Ascending aorta (tissue), 2 donors: Measurements from ENCODE around the gene TNRC6B. TPM values are rescaled to one million over a fixed set of nuclear protein-coding genes. Genes with fewer than 3 reads are reported as not detected.
"Not testable (repeated sequence)": the region's sequence is repeated elsewhere in the genome, so short reads cannot be mapped to it uniquely, and the experiment has no call there.

ENCODE experiments used
- DNase-seq, 2 donors: peaks; one replicate each; pipeline ENCODE4 v3.0.0-alpha.2; 2019; ENCODE audit warnings: low spot score in 2 of 2
- H3K27ac ChIP-seq, 2 donors: fragments of 200-600 bp; sonication (generic); one replicate each; pipeline ENCODE4 v1.5.1; 2016 to 2017; ENCODE audit warnings: mild to moderate bottlenecking in 1 of 2
- H3K27me3 ChIP-seq: fragments of 200-600 bp; sonication (generic); one replicate; pipeline ENCODE4 v1.5.1; 2017
- H3K36me3 ChIP-seq, 2 donors: fragments of 200-600 bp; sonication (generic); one replicate each; pipeline ENCODE4 v1.5.1; 2016
- H3K4me1 ChIP-seq, 2 donors: fragments of 200-600 bp; sonication (generic); one replicate each; pipeline ENCODE4 v1.5.1; 2016 to 2017; ENCODE audit warnings: mild to moderate bottlenecking in 1 of 2
- H3K4me3 ChIP-seq, 2 donors: fragments of 200-600 bp; sonication (generic); one replicate each; pipeline ENCODE4 v1.5.1; 2016 to 2017; ENCODE audit warnings: mild to moderate bottlenecking in 1 of 2
- H3K9me3 ChIP-seq, 2 donors: fragments of 200-600 bp; sonication (generic); one replicate each; pipeline ENCODE4 v1.5.1; 2016
- intact Hi-C: fragments of 100-400 bp; cut with DNase I; formaldehyde crosslinking; loops from one replicate; pipeline ENCODE4 v1.15.1; 2023
- total RNA-seq: library from RNA; depleted of rRNA; stranded (reverse); fragments of >200 nt; gene quantifications from one replicate; pipeline ENCODE4 v1.1.0, GENCODE V29; 2016
- TF ChIP-seq, protein P1 (sequence below), 3 experiments: fragments of 200-600 bp in 2 of 3; fragments of 450-650 bp in 1 of 3; sonication (generic) in 2 of 3; IDR thresholded peaks; one replicate each; pipeline ENCODE4 v1.5.1; 2016 to 2019; ENCODE audit warnings: antibody characterized with exemption in 3 of 3, mild to moderate bottlenecking in 1 of 3, moderate library complexity in 1 of 3

The TNRC6B gene
- total RNA-seq, 1 donor from 2014 or later = 22.4 TPM

GRCh38 chr22:40368836-40369235 is 191.1 kb downstream of the TNRC6B start:
- intact Hi-C loops = no loop called here
- H3K27me3 ChIP-seq = no peaks in the 10 kb centered on the region
- TF ChIP-seq, protein P1, sequence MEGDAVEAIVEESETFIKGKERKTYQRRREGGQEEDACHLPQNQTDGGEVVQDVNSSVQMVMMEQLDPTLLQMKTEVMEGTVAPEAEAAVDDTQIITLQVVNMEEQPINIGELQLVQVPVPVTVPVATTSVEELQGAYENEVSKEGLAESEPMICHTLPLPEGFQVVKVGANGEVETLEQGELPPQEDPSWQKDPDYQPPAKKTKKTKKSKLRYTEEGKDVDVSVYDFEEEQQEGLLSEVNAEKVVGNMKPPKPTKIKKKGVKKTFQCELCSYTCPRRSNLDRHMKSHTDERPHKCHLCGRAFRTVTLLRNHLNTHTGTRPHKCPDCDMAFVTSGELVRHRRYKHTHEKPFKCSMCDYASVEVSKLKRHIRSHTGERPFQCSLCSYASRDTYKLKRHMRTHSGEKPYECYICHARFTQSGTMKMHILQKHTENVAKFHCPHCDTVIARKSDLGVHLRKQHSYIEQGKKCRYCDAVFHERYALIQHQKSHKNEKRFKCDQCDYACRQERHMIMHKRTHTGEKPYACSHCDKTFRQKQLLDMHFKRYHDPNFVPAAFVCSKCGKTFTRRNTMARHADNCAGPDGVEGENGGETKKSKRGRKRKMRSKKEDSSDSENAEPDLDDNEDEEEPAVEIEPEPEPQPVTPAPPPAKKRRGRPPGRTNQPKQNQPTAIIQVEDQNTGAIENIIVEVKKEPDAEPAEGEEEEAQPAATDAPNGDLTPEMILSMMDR (IDR thresholded peaks at IDR 0.05) = no peak
- peaks cover 38 to 40% of the 10 kb centered on the region in 2 donors for H3K36me3 ChIP-seq
- H3K9me3 ChIP-seq = no peaks in the 10 kb centered on the region
- peaks cover 0 to 2% of the 10 kb centered on the region in 2 donors for H3K4me1 ChIP-seq
- H3K27ac ChIP-seq = no peak overlapping the region
- no peak for DNase-seq
- H3K4me3 ChIP-seq = no peak overlapping the region

GRCh38 chr22:40374567-40374966 is 196.8 kb downstream of the TNRC6B start:
- Histone ChIP-seq H3K4me1 (peaks cover 0 to 2% of the 10 kb centered on the region in 2 donors), H3K36me3 (no peaks in the 10 kb centered on the region), H3K27me3 (no peaks in the 10 kb centered on the region), H3K27ac (no peak overlapping the region), H3K9me3 (no peaks in the 10 kb centered on the region), H3K4me3 (no peak overlapping the region)
- TF ChIP-seq, protein P1 (IDR thresholded peaks at IDR 0.05) = no peak
- DNase-seq = no peak
- intact Hi-C loops = no loop called here

DNA sequence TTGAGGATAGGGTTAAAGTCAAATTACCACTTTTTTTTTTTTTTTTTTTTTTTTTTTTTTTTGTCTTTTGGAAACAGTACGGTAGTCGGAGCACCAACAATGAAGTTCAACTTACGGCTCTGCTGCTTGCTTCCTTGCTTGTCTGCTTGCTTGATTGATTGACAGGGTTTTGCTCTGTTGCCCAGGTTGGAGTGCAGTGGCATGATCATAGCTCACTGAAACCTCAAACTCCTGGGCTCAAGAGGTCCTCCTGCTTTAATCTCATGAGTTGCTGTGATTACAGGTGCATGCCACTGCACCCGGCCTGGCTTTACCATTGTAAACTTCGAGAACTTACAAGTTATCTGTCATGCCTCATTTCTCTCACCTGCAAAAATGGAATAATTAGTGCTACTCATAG is 198.4 kb downstream of the TNRC6B start:
- Histone ChIP-seq H3K4me3 (no peak overlapping the region), H3K27me3 (no peaks in the 10 kb centered on the region), H3K4me1 (peaks cover 0 to 2% of the 10 kb centered on the region in 2 donors), H3K27ac (no peak overlapping the region), H3K9me3 (no peaks in the 10 kb centered on the region), H3K36me3 (no peaks in the 10 kb centered on the region)
- no peak for DNase-seq
- TF ChIP-seq, protein P1 (IDR thresholded peaks at IDR 0.05) = no peak
- intact Hi-C loops = no loop called here

DNA sequence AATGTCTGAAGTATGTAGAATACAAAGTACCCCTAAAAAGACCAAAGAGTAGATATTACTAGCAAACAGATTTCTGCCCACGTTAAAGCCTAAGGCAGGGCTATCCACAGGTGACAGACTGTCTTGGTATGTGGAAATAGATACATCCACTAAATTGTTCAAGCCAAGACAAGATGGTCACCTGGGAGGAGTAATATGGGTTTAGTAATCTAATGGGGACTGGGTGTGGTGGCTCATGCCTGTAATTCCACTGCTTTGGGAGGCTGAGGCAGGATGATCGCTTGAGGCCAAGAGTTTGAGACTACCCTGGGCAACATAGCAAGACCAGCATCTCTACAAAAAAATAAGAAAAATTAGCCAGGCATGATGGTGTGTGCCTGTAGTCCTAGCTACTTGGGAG is 200.2 kb downstream of the TNRC6B start:
- H3K36me3 ChIP-seq = no peaks in the 10 kb centered on the region
- H3K27ac ChIP-seq = no peak overlapping the region
- H3K4me1 ChIP-seq = no peaks in the 10 kb centered on the region
- H3K4me3 ChIP-seq = no peak overlapping the region
- intact Hi-C loops = no loop called here
- H3K9me3 ChIP-seq = no peaks in the 10 kb centered on the region
- DNase-seq = no peak
- no peaks in the 10 kb centered on the region for H3K27me3 ChIP-seq
- TF ChIP-seq, protein P1 (IDR thresholded peaks at IDR 0.05) = no peak

GRCh38 chr22:40378448-40378847 is 200.7 kb downstream of the TNRC6B start:
- intact Hi-C loops, H3K4me1 ChIP-seq, H3K9me3 ChIP-seq, DNase-seq, H3K4me3 ChIP-seq, H3K27ac ChIP-seq, H3K36me3 ChIP-seq, H3K27me3 ChIP-seq: not testable (repeated sequence)

DNA sequence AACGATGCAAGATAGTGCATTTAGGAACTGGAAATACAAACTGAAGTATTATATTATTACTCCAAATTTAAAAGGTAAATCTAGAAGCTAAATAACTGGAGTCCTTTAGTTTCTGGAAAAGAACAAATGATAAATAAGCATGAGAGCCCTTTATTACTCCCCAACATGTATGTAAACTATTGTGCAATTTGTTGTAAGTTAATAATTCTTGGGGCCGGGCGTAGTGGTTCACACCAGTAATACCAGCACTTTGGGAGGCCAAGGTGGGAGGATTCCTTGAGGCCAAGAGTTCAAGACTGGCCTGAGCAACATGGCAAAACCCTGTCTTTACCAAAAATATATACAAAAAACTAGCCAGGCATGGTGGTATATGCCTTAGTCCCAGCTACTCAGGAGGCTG is 203.7 kb downstream of the TNRC6B start:
- Histone ChIP-seq H3K36me3 (no peaks in the 10 kb centered on the region), H3K27ac (no peak overlapping the region), H3K4me3 (no peak overlapping the region), H3K4me1 (no peaks in the 10 kb centered on the region), H3K27me3 (no peaks in the 10 kb centered on the region), H3K9me3 (no peaks in the 10 kb centered on the region)
- TF ChIP-seq, protein P1 (IDR thresholded peaks at IDR 0.05) = no peak
- intact Hi-C loops = no loop called here
- DNase-seq = no peak
